K562 (cell line): ENCODE measurements around the gene NUP35.

Experiments used
- CREM ChIP-seq: IDR thresholded peaks from 2 replicates; pipeline ENCODE4 v1.6.1; 2014; ENCODE audit warnings: antibody characterized with exemption, low read depth
- CTCF ChIP-seq, 3 experiments: IDR thresholded peaks in 2 of 3; conservative IDR thresholded peaks in 1 of 3; 2 replicates each; pipeline ENCODE4 v1.5.1; 2011 to 2012; ENCODE audit warnings: low read length in 3 of 3, mild to moderate bottlenecking in 3 of 3, control low read depth in 2 of 3, improper control_type of control experiment in 1 of 3, inconsistent platforms in 1 of 3, low read depth in 1 of 3, mixed read lengths in 1 of 3, moderate library complexity in 1 of 3; ENCODE audit not compliant: insufficient read depth in 2 of 3
- NONO ChIP-seq, 2 experiments: fragments of 200-400 bp in 1 of 2; fragments of 450-650 bp in 1 of 2; formaldehyde crosslinking in 1 of 2; IDR thresholded peaks; 2 replicates each; pipeline ENCODE4 v1.6.1; 2017; ENCODE audit warnings: low read depth in 2 of 2, mild to moderate bottlenecking in 2 of 2, moderate library complexity in 2 of 2, low read length in 1 of 2
- NR2F6 ChIP-seq: fragments of 450-650 bp; formaldehyde crosslinking; IDR thresholded peaks from 2 replicates; pipeline ENCODE4 v1.4.0; 2020; ENCODE audit warnings: mild to moderate bottlenecking
- POLR2A ChIP-seq: fragments of 450-650 bp; conservative IDR thresholded peaks from 2 replicates; pipeline ENCODE4 v1.6.1; 2016
- RBM17 ChIP-seq: fragments of 200-400 bp; formaldehyde crosslinking; IDR thresholded peaks from 2 replicates; pipeline ENCODE4 v1.6.1; 2017; ENCODE audit warnings: low read depth, mild to moderate bottlenecking, low read length, borderline replicate concordance
- RFX5 ChIP-seq: IDR thresholded peaks from 2 replicates; pipeline ENCODE4 v1.6.1; 2011; ENCODE audit warnings: low read depth, mild to moderate bottlenecking, improper control_type of control experiment, low read length
- ZKSCAN8 ChIP-seq: fragments of 200-800 bp; sonication (Bioruptor generic); IDR thresholded peaks from 2 replicates; pipeline ENCODE4 v1.6.1; 2016; ENCODE audit warnings: missing genetic modification characterization, missing compliant biosample characterization
- ZNF146 ChIP-seq: IDR thresholded peaks from one replicate; pipeline ENCODE4 v1.6.1; 2018; ENCODE audit warnings: missing compliant biosample characterization; ENCODE audit not compliant: unreplicated experiment
- ZNF512 ChIP-seq: IDR thresholded peaks from 2 replicates; pipeline ENCODE4 v1.6.1; 2016; ENCODE audit warnings: missing genetic modification characterization, missing compliant biosample characterization
- TF ChIP-seq, protein P1 (sequence below): fragments of 250-450 bp; sonication (Bioruptor Pico); IDR thresholded peaks from 2 replicates; pipeline ENCODE4 v1.4.0; 2020; ENCODE audit warnings: mild to moderate bottlenecking
- TF ChIP-seq, protein P2 (sequence below): sonication (generic); formaldehyde crosslinking; IDR thresholded peaks from 2 replicates; pipeline ENCODE4 v1.9.0; 2022; ENCODE audit warnings: mild to moderate bottlenecking, missing genetic modification reagents

DNA sequence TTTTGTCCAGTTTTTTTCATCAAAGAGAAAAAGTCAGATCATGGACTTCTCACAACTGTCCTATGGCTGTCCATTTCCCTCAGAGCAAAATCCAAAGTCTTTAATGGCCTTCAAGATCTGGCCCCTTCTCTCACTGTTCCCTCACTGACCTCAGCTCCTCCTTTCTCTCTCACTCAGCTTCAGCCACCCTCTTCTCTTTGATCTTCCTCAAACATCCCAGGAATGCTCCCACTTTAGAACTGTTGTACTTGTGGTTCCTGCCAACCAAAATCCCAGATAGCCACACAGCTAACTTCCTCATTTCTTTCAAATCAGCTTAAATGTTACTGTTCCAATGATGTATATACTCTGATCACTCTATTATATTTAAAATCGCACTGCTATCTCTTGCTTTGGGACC lies 82.9 kb downstream of the NUP35 start:
- TF ChIP-seq RFX5: no peak
- no peak for TF ChIP-seq RBM17
- no peak for TF ChIP-seq CTCF (IDR thresholded peaks at IDR 0.05 in 2 of 3, conservative IDR thresholded peaks at IDR 0.05 in 1 of 3; ENCODE audit: insufficient read depth in 2 of 3, low read depth in 1 of 3, low read length in 3 of 3)
- no peak for TF ChIP-seq POLR2A
- TF ChIP-seq, protein P1, sequence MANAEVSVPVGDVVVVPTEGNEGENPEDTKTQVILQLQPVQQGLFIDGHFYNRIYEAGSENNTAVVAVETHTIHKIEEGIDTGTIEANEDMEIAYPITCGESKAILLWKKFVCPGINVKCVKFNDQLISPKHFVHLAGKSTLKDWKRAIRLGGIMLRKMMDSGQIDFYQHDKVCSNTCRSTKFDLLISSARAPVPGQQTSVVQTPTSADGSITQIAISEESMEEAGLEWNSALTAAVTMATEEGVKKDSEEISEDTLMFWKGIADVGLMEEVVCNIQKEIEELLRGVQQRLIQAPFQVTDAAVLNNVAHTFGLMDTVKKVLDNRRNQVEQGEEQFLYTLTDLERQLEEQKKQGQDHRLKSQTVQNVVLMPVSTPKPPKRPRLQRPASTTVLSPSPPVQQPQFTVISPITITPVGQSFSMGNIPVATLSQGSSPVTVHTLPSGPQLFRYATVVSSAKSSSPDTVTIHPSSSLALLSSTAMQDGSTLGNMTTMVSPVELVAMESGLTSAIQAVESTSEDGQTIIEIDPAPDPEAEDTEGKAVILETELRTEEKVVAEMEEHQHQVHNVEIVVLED (CRISPR knock-in tag): no peak
- TF ChIP-seq NR2F6 (CRISPR knock-in tag): no peak
- no peak for TF ChIP-seq NONO (IDR thresholded peaks at IDR 0.05; ENCODE audit: low read depth in 2 of 2, low read length in 1 of 2)
- TF ChIP-seq, protein P2, sequence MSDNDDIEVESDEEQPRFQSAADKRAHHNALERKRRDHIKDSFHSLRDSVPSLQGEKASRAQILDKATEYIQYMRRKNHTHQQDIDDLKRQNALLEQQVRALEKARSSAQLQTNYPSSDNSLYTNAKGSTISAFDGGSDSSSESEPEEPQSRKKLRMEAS (CRISPR knock-in tag): no peak
- TF ChIP-seq CREM: no peak
- TF ChIP-seq ZKSCAN8 (CRISPR knock-in tag): no peak
- no peak for TF ChIP-seq ZNF146 (CRISPR knock-in tag)
- no peak for TF ChIP-seq ZNF512
